GM12892 (cell line): Measurements from ENCODE around the gene CSNK1G2.

Source experiments
- POLR2A ChIP-seq: IDR thresholded peaks from 2 replicates; pipeline ENCODE4 v1.6.1; 2011; ENCODE audit warnings: low read depth, low read length, control low read depth
- POLR2AphosphoS5 ChIP-seq: IDR thresholded peaks from 2 replicates; pipeline ENCODE4 v1.6.1; 2011; ENCODE audit warnings: low read depth, low read length, control low read depth
- TAF1 ChIP-seq: IDR thresholded peaks from 2 replicates; pipeline ENCODE4 v1.6.1; 2011; ENCODE audit warnings: low read depth, mild to moderate bottlenecking, control low read depth, low read length, borderline replicate concordance

DNA sequence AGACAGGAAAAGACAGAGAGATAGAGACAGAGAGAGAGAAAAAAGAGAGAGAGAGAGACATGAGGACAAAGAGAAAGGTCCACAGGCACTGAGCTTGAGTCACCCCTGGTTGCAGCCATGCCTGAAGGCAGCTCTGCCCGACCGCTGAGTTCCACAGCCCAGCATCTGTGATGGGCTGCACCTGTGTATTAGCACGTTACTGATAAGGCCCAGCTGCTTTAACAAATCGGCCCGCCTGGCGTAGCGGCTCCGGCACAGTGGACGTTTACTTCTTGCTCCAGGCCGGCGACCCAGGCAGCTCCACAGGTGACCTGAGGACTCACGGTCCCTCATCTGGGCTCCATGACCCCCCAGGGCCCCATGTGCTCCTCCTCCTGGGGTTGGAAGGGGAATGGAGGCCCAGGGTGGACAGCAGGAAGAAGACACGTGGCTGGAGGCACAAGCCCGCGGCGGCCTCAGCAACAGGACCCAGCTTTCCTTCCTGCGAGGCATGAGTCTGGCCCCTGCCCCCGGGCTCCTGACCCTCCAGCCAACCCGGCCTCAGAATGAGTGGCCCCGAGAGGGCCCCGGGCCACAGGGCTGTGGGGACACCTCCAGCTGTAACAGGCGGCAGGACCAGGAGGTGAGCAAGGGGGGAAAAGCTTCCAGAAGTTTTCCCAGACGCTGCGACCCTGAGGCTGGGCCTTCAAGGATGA lies 3.9 kb upstream of the CSNK1G2 start:
- TF ChIP-seq POLR2A, result no peak
- no peak for TF ChIP-seq TAF1
- TF ChIP-seq POLR2AphosphoS5, result no peak
